Endothelial cell of umbilical vein (primary cell): ENCODE data around the gene VSNL1.

ENCODE experiments used
- CTCF ChIP-seq, 2 donors: IDR thresholded peaks; 1 replicate in 1 of 2; 2 replicates in 1 of 2; pipeline ENCODE4 v1.5.1; 2011; ENCODE audit warnings: low read length in 2 of 2, mild to moderate bottlenecking in 2 of 2, moderate library complexity in 2 of 2, control low read depth in 1 of 2, inconsistent platforms in 1 of 2, low read depth in 1 of 2; ENCODE audit not compliant: insufficient read depth in 1 of 2; ENCODE audit errors: extremely low read depth in 1 of 2
- EZH2 ChIP-seq: IDR thresholded peaks from 2 replicates; pipeline ENCODE4 v1.6.1; 2012; ENCODE audit warnings: borderline replicate concordance, low read depth, mild to moderate bottlenecking, moderate library complexity, low read length, inconsistent platforms; ENCODE audit not compliant: severe bottlenecking
- FOS ChIP-seq: IDR thresholded peaks from 2 replicates; pipeline ENCODE4 v1.6.1; 2011; ENCODE audit warnings: mild to moderate bottlenecking, low read length, moderate library complexity, borderline replicate concordance; ENCODE audit not compliant: insufficient read depth
- GATA2 ChIP-seq: IDR thresholded peaks from 2 replicates; pipeline ENCODE4 v1.7.0; 2011; ENCODE audit warnings: low read depth, mild to moderate bottlenecking, moderate library complexity, mixed read lengths, low read length; ENCODE audit not compliant: insufficient read length, insufficient read depth
- JUN ChIP-seq: IDR thresholded peaks from 2 replicates; pipeline ENCODE4 v1.6.1; 2011; ENCODE audit warnings: borderline replicate concordance, low read depth; ENCODE audit not compliant: insufficient read length, insufficient read depth
- MYC ChIP-seq: IDR thresholded peaks from one replicate; pipeline ENCODE4 v1.6.1; 2011; ENCODE audit warnings: mild to moderate bottlenecking, low read depth, low read length
- POLR2A ChIP-seq: IDR thresholded peaks from 2 replicates; pipeline ENCODE4 v1.6.1; 2012; ENCODE audit warnings: low read depth, mild to moderate bottlenecking, control low read depth, low read length
- POLR2AphosphoS5 ChIP-seq: IDR thresholded peaks from 2 replicates; pipeline ENCODE4 v1.6.1; 2012; ENCODE audit warnings: low read depth, mild to moderate bottlenecking, control low read depth, low read length, moderate library complexity; ENCODE audit not compliant: insufficient read depth
- TF ChIP-seq, protein P1 (sequence below): IDR thresholded peaks from 2 replicates; pipeline ENCODE4 v1.6.1; 2011; ENCODE audit not compliant: insufficient read depth, insufficient read length

- TF ChIP-seq CTCF (IDR thresholded peaks at IDR 0.05; ENCODE audit: extremely low read depth in 1 of 2, insufficient read depth in 1 of 2, low read depth in 1 of 2, low read length in 2 of 2) (no peak), MYC (no peak), EZH2 (no peak), POLR2A (no peak), JUN (no peak), POLR2AphosphoS5 (no peak), FOS (no peak), GATA2 (no peak)
- TF ChIP-seq, protein P1, sequence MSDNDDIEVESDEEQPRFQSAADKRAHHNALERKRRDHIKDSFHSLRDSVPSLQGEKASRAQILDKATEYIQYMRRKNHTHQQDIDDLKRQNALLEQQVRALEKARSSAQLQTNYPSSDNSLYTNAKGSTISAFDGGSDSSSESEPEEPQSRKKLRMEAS: no peak
Measured at GRCh38 chr2:17543848-17544247, 3.4 kb downstream of the VSNL1 start.
